ENCODE results near the gene TMEM87A. TPM values are rescaled to one million over a fixed set of nuclear protein-coding genes. Genes with fewer than 3 reads are reported as not detected.

TMEM87A gene
- total and polyA plus RNA-seq, 7 donors = 16.4 to 30.9 (median 22.0) TPM

DNA sequence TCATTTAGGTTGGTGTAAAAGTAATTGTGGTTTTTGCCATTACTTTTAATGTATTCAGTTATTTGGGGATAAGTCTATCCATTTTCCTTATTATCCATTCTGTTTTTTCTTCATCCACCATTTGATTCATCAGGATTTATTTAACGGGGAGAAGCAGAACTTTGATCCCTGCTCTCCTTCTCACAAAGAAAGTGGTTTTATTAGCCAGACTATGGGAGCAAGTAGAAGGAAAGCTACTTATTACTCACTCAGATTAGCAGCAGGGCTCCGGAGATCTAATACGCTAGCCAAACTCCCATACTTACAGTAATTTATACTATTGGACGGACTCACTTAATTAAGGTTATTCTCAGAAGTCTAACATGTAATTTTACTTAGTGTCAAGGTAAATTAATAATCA is 14.7 kb upstream of the TMEM87A start:
- H3K9me3 ChIP-seq = no peaks in the 10 kb centered on the region
- no peak overlapping the region for H3K27ac ChIP-seq
- H3K4me3 ChIP-seq = no peak overlapping the region
- intact Hi-C loops (cut with DNase I) = no loop called here
- TF ChIP-seq, protein P1, sequence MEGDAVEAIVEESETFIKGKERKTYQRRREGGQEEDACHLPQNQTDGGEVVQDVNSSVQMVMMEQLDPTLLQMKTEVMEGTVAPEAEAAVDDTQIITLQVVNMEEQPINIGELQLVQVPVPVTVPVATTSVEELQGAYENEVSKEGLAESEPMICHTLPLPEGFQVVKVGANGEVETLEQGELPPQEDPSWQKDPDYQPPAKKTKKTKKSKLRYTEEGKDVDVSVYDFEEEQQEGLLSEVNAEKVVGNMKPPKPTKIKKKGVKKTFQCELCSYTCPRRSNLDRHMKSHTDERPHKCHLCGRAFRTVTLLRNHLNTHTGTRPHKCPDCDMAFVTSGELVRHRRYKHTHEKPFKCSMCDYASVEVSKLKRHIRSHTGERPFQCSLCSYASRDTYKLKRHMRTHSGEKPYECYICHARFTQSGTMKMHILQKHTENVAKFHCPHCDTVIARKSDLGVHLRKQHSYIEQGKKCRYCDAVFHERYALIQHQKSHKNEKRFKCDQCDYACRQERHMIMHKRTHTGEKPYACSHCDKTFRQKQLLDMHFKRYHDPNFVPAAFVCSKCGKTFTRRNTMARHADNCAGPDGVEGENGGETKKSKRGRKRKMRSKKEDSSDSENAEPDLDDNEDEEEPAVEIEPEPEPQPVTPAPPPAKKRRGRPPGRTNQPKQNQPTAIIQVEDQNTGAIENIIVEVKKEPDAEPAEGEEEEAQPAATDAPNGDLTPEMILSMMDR (IDR thresholded peaks at IDR 0.05) = no peak
- H3K27me3 ChIP-seq (ENCODE audit: insufficient read depth in 3 of 3, low read length in 2 of 3) = no peaks in the 10 kb centered on the region
- DNase-seq = no peak
- 96 to 98% (median 96%) methylated on average over 4 of the region's 4 CpGs for WGBS, 3 donors
- no peak for ATAC-seq
- H3K36me3 ChIP-seq (ENCODE audit: insufficient read depth in 1 of 2, low read depth in 1 of 2) = peaks cover 8 to 100% of the 10 kb centered on the region in 2 donors
- H3K4me1 ChIP-seq = peaks cover 9% of the 10 kb centered on the region

- ATAC-seq = no peak
- no peak overlapping the region for H3K27ac ChIP-seq
- intact Hi-C loops (cut with DNase I) = no loop called here
- no peaks in the 10 kb centered on the region for H3K27me3 ChIP-seq (ENCODE audit: insufficient read depth in 3 of 3, low read length in 2 of 3)
- no peaks in the 10 kb centered on the region for H3K9me3 ChIP-seq
- DNase-seq = no peak
- no peak overlapping the region for H3K4me3 ChIP-seq
- TF ChIP-seq, protein P1 (IDR thresholded peaks at IDR 0.05) = no peak
- H3K36me3 ChIP-seq (ENCODE audit: insufficient read depth in 1 of 2, low read depth in 1 of 2) = peaks cover 5 to 100% of the 10 kb centered on the region in 2 donors
- peaks cover 14% of the 10 kb centered on the region for H3K4me1 ChIP-seq
- WGBS, 3 donors = 81 to 92% (median 89%) methylated on average over 4 of the region's 4 CpGs
These were observed 13.3 kb upstream of the TMEM87A start for GRCh38 chr15:42286445-42287029.

- ATAC-seq (no peak), DNase-seq (no peak)
- Histone ChIP-seq H3K27me3 (ENCODE audit: insufficient read depth in 3 of 3, low read length in 2 of 3) (no peaks in the 10 kb centered on the region), H3K4me3 (no peak overlapping the region), H3K9me3 (no peaks in the 10 kb centered on the region), H3K27ac (no peak overlapping the region), H3K4me1 (peaks cover 14% of the 10 kb centered on the region), H3K36me3 (ENCODE audit: insufficient read depth in 1 of 2, low read depth in 1 of 2) (peaks cover 5 to 100% of the 10 kb centered on the region in 2 donors)
- 95 to 100% (median 96%) methylated on average over 1 of the region's 1 CpG for WGBS, 3 donors
- intact Hi-C loops (cut with DNase I) = no loop called here
- TF ChIP-seq, protein P1 (IDR thresholded peaks at IDR 0.05) = no peak
These were observed 11.8 kb upstream of the TMEM87A start for GRCh38 chr15:42285034-42285433.

DNA sequence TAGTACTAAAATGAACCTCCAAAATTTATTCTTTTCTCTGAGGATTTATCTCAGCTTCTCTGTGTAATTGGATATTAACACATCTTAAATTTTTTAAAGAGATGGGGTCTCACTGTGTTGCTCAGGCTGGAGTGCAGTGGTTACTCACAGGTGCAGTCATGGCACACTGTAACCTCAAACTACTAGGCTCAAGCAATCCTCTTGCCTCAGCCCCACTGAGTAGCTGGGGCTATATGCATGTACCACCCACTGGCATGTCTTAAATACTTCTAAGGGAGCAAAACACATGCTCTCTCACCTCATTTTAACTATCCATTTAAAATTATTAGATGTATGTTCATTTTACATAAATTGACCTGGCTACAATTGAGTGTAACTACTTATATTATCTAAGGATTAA is 11.3 kb upstream of the TMEM87A start:
- H3K4me3 ChIP-seq = no peak overlapping the region
- no peak overlapping the region for H3K27ac ChIP-seq
- peaks cover 14% of the 10 kb centered on the region for H3K4me1 ChIP-seq
- H3K27me3 ChIP-seq (ENCODE audit: insufficient read depth in 3 of 3, low read length in 2 of 3) = no peaks in the 10 kb centered on the region
- ATAC-seq (no peak), DNase-seq (no peak)
- no peaks in the 10 kb centered on the region for H3K9me3 ChIP-seq
- TF ChIP-seq, protein P1 (IDR thresholded peaks at IDR 0.05) = no peak
- intact Hi-C loops (cut with DNase I) = loop anchor here in 1 of 2 donors (5.0 kb wide), 1 partner anchor 38 kb away; no protein-coding TSS in a partner anchor
- H3K36me3 ChIP-seq (ENCODE audit: insufficient read depth in 1 of 2, low read depth in 1 of 2) = peaks cover 6 to 100% of the 10 kb centered on the region in 2 donors

DNA sequence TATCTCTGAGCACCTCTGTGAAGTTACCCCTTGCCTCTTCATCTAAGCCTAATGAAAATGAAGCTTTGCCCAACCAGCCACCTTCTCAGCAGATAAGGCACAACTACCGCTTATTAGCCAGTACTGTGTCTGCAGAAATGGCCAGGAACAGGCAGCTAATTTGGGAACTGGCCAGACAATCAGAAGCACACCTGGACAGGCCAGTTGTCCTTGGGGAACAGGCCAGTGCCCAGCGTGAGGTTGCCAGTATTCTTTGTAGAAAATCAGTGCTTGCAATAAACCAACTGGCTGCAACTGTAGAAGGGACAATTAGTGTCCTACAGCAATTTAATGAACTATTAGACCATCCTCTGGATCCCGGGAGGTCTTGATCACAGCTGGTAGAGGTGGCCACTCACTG is 10.4 kb upstream of the TMEM87A start:
- no peak for DNase-seq

More for the DNA sequence above, 10.4 kb upstream of the TMEM87A start:
- Histone ChIP-seq H3K4me3 (no peak overlapping the region), H3K4me1 (peaks cover 14% of the 10 kb centered on the region), H3K9me3 (no peaks in the 10 kb centered on the region), H3K27ac (no peak overlapping the region), H3K27me3 (ENCODE audit: insufficient read depth in 3 of 3, low read length in 2 of 3) (no peaks in the 10 kb centered on the region), H3K36me3 (ENCODE audit: insufficient read depth in 1 of 2, low read depth in 1 of 2) (peaks cover 7 to 100% of the 10 kb centered on the region in 2 donors)
- ATAC-seq = no peak
- WGBS, 3 donors = 52 to 70% (median 59%) methylated on average over 3 of the region's 3 CpGs
- intact Hi-C loops (cut with DNase I) = loop anchor here in 1 of 2 donors (5.0 kb wide), 1 partner anchor 39 kb away; no protein-coding TSS in a partner anchor
- TF ChIP-seq, protein P1 (IDR thresholded peaks at IDR 0.05) = no peak

Data from psoas muscle (tissue), 8 donors.